GM15510 (cell line): ENCODE results near the gene AQP7.

Experiments
- POLR2A ChIP-seq: IDR thresholded peaks from 3 replicates; pipeline ENCODE4 v1.6.1; 2011; ENCODE audit warnings: borderline replicate concordance; ENCODE audit not compliant: insufficient read length; ENCODE audit errors: extremely low read depth

The AQP7 gene

GRCh38 chr9:33414889-33415500 lies 12.6 kb upstream of the AQP7 start:
- TF ChIP-seq POLR2A = no peak

DNA sequence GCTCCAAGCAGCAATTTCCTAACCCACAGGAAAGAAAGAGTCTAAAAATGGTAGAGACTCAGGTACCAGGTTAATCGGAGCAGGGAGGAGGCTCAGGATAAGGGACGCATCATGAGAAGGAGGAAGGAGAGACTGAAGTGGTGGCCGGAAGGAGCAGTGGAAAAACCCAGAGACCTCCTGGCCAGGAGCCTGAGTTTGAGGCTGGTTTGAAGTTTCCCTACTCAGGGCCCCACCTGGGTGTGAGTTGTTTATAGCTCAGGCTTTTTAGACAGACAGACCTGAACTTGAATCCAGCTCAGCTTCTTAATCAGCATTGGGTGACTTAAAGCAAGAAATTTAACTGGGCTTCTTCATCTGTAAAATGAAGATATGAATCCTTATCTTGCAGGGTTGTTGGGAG lies 11.9 kb upstream of the AQP7 start:
- no peak for TF ChIP-seq POLR2A

GRCh38 chr9:33408087-33408486 lies 5.7 kb upstream of the AQP7 start:
- no peak for TF ChIP-seq POLR2A

DNA sequence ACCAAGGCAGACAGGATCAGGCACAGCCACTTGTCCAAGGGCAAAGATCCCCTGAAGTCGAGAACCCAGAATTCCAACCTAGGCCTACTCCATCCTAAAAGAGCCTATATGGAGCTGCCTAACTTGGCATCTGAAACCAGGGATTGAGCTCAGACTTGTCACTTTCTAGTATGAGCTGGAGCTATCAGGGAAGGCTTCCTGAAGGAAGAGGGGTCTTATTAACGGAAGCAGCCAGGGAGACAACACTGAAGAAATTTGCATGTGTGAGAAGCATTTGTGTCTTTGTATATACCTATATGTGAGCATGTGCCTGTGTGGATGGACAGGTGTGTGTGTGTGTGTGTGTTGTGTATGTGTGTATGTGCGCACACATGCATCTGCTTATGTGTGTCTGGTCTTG lies 4.7 kb upstream of the AQP7 start:
- no peak for TF ChIP-seq POLR2A

- no peak for TF ChIP-seq POLR2A
These were observed 2.5 kb upstream of the AQP7 start for GRCh38 chr9:33404788-33405362.

DNA sequence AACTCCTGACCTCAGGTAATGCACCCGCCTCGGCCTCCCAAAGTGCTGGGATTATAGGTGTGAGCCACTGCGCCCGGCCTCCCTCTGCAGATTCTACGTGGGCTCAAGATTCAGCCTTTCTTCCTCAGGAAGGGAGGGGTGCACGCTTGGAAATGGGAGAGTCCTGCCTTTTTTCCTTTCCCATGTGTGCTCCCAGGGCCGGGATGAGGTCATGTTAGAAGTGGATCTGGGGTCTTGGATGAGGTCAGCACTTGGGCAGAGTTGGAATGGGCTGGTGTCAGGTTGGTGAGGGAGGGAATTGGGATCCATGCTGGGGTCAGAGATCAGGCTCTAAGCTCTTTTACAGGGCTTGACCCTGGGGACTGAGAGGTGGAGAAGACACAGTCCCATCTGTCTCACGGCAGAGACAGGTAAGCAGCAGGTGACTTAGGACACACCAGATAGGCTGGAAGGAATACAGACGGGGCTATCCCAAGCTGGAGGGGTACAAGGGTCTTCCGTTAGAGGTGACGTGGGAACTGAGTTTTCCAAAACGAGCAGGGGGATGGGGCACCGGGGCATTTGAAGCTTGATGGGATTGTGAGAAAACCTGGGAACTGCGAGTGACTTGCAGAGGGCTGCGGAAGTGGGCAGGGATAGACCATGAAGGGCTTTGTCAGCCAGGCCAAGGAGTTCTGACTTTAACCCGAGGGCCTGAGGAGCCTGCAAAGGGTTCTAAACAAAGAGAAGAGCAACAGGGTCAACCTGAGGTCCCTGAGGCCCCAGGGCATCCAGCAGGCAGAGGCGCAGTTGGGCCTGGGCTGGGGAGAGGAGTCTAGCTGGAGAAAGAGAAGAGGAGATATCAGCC lies 1.8 kb upstream of the AQP7 start:
- no peak for TF ChIP-seq POLR2A

GRCh38 chr9:33393581-33393980 lies 8.8 kb downstream of the AQP7 start:
- no peak for TF ChIP-seq POLR2A

DNA sequence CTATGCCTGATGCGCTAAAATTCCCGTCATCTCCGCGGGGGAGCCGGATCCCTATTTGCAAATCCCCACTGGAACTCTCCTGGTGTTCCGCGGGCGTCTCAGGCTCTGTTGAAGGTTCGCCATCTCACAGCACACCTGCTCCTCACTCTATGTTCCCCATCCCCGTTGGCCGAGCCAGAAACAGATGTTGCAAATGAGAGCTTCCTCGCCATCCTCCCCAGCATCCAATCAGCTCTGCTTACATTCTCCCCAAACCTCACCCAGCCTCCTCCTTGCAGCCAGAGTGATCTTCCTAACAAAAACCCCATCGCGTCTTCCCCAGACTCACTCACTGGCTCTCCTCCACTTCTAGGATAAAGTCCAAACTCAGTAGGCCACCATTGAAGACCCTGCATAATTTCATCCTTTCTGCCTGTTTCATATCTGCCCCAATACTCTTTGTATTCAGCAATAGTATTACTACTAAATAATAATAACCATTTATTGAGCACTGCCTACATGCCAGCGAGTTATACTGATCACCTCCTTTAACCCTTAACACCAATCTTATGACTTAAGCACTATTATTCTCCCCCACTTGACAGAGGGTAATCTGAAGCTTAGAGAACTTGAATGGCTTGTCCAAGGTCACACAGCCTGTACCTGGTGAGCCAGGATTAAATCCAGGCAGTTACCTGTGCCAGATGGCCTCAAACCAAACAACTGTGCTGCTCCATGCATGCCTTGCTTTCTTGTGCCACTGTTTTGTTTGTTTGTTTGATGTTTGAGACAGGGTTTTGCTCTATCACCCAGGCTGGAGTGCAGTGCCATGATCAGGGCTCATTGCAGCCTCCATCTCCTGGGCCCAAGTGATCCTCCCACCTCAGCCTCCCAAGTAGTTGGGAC lies 14.0 kb downstream of the AQP7 start:
- no peak for TF ChIP-seq POLR2A

GRCh38 chr9:33381231-33381791 lies 21.1 kb downstream of the AQP7 start:
- no peak for TF ChIP-seq POLR2A

GRCh38 chr9:33380390-33381094 lies 21.8 kb downstream of the AQP7 start:
- TF ChIP-seq POLR2A = no peak

GRCh38 chr9:33379666-33380389 lies 22.5 kb downstream of the AQP7 start:
- no peak for TF ChIP-seq POLR2A

GRCh38 chr9:33378121-33378795 lies 24.1 kb downstream of the AQP7 start:
- no peak for TF ChIP-seq POLR2A
